HG03097 (cell line): Measurements from ENCODE around the gene LYRM2.

Source experiments
- ATAC-seq: cut with Tn5 transposase; IDR thresholded peaks from one replicate; pipeline ENCODE4 v1.9.1; 2021; ENCODE audit not compliant: unreplicated experiment, low FRiP score

LYRM2 gene

GRCh38 chr6:89597372-89597771 is 41.2 kb downstream of the LYRM2 start:
- no peak for ATAC-seq

- no peak for ATAC-seq
Observed at GRCh38 chr6:89596484-89596883, 42.1 kb downstream of the LYRM2 start.

DNA sequence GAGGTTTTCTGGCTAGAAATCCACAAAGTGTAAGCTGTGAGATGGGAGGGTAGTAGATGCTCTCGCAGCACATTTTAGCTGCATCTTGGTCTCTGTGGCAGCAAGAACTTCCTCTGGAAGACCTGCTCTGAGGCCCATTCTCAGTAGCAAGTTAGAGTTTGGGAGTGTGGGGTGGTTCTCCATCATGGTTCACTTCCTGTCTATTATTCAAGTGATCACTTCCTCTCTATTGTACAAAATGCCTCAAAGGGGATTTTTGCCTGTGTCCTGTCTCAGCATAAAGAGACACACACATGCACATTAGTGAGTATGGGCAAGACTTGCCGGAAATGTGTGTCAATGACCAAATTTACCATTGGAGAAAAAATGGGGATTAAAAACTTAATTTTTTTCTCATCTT is 42.5 kb downstream of the LYRM2 start:
- peak; percentile 66 for ATAC-seq

- no peak for ATAC-seq
Observed at GRCh38 chr6:89591745-89592144, 46.8 kb downstream of the LYRM2 start.

- ATAC-seq: no peak
Observed at GRCh38 chr6:89590133-89590532, 48.4 kb downstream of the LYRM2 start.

DNA sequence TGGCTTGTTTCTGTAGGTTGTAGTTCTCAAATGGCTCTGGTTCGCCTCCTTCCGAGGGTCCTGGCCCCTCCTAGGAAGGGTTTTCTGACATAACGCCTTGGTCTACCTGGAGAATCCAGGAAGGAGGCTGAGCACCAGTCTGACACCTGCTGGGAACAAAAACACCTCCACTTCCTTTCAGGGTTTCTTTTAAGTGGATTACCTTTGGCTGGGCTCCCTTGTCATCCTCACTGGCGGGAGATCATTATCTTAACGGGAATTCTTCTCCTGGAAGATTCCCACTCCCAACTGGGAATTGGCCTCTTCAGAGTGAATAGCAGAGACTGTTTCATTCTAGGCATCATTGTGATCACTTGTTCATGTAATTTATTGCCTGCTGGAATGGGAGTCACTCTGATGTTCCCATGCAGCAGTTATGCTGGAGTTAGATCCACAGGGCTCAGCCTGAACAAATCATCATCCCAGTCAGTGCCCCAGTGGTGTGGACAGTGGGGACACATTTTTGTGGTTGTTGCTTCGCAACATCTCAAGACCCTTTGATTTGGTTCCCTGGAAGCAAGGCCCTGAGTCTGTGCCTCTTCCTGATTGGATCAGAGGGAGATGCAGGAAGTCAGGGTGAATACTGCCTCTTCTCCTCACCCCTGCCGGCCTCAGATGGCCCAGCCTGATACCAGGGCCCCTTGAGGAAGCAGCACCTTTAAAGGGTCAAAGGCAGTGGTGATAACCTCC is 49.1 kb downstream of the LYRM2 start:
- ATAC-seq: no peak

DNA sequence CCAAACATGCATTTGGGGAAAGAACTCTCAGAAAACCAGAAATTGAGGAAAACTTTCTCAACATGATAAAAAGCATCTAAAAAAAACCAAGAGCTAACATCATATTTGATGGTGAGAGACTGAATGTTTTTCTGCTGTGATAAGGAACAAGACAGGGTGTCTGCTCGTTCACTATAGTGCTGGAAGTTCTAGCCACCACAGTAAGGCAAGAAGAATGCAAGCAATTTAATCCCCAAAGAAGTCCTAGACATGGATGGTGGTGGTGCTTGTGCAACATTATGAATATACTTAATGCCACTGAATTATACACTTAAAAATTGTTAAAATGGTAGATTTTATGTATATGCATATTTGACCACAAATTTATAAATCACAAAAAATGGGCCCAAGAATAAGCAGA is 53.4 kb downstream of the LYRM2 start:
- ATAC-seq: no peak

GRCh38 chr6:89584539-89584938 is 54.0 kb downstream of the LYRM2 start:
- ATAC-seq: no peak

- no peak for ATAC-seq
Observed at GRCh38 chr6:89583559-89583958, 55.0 kb downstream of the LYRM2 start.

DNA sequence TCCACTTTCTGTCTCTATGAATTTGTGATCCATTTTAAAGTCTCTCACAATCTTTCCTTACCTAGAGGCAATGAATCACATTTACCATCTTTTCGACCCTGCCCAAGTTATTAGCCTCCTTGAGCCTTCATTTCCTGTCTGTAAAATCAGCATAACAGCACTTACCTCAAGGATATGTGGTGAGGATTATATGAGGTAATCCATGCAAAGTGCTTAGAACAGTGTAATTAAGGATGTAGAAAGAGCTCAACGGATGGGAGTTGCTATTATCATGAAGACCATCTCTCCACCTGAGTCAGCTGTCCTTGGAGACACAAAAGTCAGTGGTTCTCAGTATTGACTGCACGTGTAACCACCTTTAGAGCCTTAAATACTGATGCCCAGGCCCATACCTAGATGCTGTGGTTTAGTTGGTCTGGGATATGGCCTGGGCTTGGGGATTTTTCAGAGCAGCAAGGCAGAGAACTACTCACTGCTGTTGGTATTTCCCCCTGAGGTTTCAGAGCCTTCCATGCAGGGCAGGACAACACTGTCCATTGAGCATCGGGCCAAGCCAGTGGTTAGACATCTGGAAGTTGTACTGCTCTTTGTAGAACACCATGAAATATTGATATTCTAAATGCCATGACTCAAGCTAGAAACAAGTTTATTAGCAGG is 55.8 kb downstream of the LYRM2 start:
- no peak for ATAC-seq

DNA sequence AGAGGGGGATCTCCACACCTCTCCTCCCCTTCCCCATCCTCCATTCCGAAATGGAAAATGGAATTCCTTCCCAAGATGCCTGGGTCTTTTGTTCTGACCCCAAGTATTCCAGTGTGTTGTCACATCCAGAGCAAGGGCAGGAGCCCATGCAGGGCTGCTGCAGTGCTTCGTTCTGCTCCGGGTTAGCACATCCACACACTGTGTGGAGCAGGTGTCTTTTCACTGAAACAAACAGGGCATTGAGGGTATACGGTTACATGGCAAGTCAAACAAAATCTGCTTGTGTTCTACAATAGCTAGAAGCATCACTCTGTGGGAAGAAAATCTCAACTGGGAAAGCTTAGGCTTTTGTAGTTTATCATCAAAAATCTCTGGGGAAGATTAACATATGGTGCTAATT is 56.9 kb downstream of the LYRM2 start:
- no peak for ATAC-seq

DNA sequence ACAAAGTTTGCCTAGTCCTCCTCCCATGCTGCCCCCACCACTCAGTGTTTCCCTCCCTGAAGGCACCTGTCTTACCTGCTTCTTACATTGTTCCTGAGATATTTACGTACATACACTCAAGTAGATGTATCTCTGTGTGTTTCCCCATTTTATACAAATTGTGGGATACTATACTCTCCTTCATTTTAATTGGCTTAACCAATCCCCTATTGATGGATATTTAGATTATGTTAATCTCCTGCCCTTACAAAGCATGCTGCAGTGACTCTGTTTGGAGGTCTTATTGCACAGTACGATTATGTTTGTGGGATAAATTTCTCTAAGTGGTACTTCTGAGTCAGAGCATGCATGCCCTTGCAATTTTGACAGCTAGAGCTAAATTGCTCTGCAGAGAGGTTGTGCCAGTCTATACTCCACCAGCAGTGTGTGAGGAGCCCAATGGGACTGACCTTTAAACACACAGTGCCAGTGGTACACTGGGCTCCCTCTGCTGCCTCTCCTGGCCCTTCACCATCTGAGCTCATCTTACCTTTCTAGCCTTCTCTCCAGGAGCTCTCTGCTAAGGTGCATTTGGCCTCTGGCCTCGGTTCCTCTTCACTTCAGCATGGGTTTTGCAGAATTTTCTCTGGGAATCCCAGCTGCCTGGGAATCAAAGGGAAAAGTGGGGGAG is 57.4 kb downstream of the LYRM2 start:
- ATAC-seq: no peak

DNA sequence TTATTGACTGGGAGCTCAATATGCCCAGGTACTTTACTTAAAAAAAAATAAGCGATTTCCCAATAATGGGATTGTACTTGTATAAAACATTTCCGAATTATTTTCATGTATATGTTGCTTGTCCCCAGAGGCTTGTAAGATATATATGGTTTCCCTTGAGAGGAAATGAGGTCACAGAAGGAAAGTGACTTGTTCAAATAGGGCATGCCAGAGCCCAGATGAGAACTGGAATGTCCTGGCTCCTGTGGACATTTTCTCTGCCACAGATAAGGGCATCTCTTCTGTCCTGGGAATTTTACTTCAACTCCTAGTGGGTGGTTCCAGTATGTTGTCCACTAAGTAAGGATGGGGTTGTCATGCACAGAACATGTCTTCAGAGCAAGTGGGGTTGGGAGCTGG is 63.0 kb downstream of the LYRM2 start:
- ATAC-seq: no peak

GRCh38 chr6:89574910-89575561 is 63.5 kb downstream of the LYRM2 start:
- no peak for ATAC-seq

DNA sequence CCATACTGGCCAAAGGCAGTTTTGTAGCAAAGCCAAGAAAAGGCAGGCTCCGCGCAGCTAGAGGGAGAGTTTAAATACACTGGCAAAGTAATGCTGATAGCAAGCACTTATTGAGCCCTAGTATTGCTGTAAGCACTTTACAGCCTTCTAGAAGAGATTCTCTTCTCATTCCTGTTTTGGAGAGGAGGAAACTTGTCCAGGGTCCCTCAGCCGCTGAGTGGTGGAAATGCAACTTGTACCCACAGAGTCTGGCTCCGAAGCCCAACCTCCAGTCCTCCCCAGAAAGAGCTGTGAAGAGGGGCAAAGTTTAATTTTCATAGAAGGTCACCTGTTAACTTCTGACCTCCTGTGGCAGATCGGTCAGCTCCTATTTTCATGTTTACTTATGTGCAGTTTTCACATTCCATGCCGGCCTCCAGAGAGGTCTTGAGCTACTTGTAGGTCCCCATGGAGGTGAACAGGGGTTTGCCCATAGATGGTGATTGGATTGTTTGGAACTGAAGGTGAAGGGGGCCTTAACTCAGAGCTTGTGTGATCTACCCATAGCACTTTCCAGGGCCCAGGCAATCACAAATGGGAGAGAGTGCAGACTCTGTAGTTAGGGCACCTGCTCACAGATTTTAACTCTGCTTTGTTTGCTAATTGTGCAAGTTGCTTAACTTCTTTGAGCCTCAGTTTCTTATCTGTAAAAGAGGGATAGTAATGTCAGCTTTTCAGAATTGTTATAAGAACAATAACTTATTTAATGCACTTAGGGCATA is 70.7 kb downstream of the LYRM2 start:
- no peak for ATAC-seq

DNA sequence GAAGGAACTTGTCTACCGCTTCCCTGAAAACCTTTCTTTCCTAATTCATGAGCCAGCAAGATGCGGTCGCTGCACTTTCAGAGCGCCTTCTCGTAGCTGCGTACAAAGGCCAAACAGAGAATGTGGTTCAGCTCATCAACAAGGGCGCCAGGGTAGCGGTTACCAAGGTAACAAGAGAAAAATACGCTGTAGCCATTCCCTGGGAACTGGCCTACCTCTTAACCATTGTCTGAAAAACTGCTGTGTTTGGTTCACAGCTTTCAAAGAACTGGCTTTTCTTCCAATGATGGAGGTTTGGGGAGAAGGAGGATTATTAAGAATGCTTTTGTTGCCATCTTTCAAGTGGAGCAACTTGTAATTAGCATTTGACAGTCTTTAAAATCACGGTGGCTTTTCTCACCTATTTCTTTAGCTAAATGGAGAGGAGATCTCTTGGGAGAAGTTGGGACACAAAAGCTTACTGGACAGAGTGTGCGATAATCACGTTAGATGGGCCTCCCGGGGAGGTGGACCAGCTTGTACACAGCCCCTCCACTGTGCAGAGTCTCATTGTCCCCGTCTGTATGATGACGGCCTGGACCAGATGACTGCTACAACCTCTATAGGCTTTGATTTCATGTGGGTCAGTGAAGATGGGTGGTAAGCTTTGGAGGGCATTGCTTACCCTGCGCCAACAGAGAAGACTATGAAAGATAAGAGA is 71.5 kb downstream of the LYRM2 start:
- no peak for ATAC-seq

DNA sequence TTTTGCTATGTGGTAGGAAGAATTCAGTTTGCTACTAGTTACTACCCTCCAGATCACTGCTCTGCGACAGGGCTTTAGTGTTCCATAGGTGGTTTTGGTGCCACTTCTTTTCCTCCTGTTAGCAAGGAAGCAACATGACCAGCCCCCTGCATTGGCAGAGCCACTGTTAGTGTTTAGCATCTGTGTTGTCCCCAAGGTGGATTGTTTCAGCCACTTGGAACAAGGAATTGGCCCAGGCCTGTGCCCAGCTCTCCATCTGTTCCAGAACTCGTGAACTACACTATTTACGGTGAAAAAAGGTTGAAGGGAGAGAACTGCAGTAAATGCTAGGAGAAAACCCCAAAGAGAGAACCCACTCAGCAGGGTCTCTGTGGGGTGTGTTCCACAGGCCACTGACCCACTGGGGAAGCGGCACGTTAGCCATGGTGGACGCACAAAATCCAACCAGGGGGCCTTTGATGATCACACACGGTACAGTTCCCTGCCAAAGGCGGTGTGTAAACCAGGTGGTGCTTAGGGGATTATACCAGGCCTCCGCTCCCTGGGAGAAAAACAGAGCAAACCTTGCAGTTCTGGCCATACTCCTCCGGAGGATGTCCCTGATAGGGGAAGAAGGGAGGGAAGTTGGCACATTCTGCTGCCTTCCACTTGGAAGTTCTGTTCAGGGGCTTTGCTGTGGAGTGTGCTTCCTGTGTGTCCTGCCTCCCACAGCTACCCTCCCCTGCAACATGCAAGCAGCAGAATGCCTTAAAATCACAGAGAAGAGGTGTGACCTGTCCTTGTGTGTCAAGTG is 72.3 kb downstream of the LYRM2 start:
- ATAC-seq: no peak

DNA sequence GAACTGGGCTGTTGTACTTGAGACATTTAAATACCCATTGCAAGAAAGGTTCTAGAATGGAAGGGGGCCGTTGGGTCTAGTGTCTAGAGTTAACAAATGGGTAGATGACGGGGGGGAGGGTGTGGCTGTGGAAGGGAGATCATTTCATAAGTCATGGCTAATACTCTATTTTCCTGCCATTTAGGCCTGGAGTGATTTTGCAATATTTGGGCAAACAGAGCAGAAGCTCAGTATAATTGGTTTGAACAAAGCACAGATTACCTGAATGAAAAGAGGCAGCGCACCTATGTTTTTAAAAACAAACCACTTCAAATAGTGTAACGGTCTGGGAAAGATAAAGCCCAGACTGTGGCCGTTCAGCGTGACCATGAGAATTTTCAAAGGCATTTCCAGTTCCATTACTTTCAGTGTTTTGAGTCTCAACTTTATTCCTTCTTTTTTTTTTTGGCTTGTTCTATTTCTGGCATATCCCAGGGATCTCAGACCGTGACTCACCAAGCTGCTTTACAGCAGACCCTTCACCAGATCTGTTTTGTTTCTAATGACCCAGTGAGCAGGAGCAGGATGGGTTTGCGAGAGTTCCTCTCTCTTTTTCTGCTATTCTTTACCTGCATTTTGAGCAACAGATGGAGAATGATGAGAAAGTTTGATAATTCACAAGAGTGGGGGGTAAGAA is 73.7 kb downstream of the LYRM2 start:
- ATAC-seq: no peak

GRCh38 chr6:89563866-89564265 is 74.7 kb downstream of the LYRM2 start:
- ATAC-seq: no peak
